HUES6 (cell line): ENCODE measurements around the gene CLEC4C.
"Not testable (repeated sequence)": the region's sequence is repeated elsewhere in the genome, so short reads cannot be mapped to it uniquely, and the experiment has no call there.

Source experiments
- H3K27ac ChIP-seq: 2 replicates; pipeline ENCODE4 v1.7.0; 2013; ENCODE audit warnings: low read depth, mild to moderate bottlenecking, low read length, inconsistent platforms
- H3K27me3 ChIP-seq: 2 replicates; pipeline ENCODE4 v1.6.1; 2013; ENCODE audit warnings: low read length; ENCODE audit not compliant: control insufficient read depth, insufficient read depth
- H3K36me3 ChIP-seq: 2 replicates; pipeline ENCODE4 v1.6.1; 2013; ENCODE audit warnings: low read length; ENCODE audit not compliant: control insufficient read depth, insufficient read depth
- H3K4me1 ChIP-seq: 2 replicates; pipeline ENCODE4 v1.6.1; 2013; ENCODE audit warnings: low read length; ENCODE audit not compliant: control insufficient read depth, insufficient read depth
- H3K4me3 ChIP-seq: 2 replicates; pipeline ENCODE4 v1.5.1; 2013; ENCODE audit warnings: low read depth, low read length
- H3K9ac ChIP-seq: one replicate; pipeline ENCODE4 v1.6.1; 2013; ENCODE audit warnings: mild to moderate bottlenecking, low read length
- H3K9me3 ChIP-seq: 2 replicates; pipeline ENCODE4 v1.6.1; 2013; ENCODE audit warnings: low read depth, low read length; ENCODE audit not compliant: control insufficient read depth, insufficient read depth

The CLEC4C gene

GRCh38 chr12:7756993-7757392 is 9.8 kb upstream of the CLEC4C start:
- Histone ChIP-seq H3K9ac (no peak overlapping the region), H3K4me3 (no peak overlapping the region), H3K27ac (no peak overlapping the region; the same call in 1 of the 2 replicates), H3K9me3 (no peaks in the 10 kb centered on the region), H3K36me3 (no peaks in the 10 kb centered on the region), H3K4me1 (peaks cover 19% of the 10 kb centered on the region), H3K27me3 (no peaks in the 10 kb centered on the region)

GRCh38 chr12:7755668-7756067 is 8.5 kb upstream of the CLEC4C start:
- peaks cover 19% of the 10 kb centered on the region for H3K4me1 ChIP-seq
- H3K36me3 ChIP-seq, H3K4me3 ChIP-seq, H3K9ac ChIP-seq, H3K27ac ChIP-seq, H3K27me3 ChIP-seq, H3K9me3 ChIP-seq: not testable (repeated sequence)

- H3K9ac ChIP-seq = not testable (repeated sequence)
Observed at GRCh38 chr12:7751941-7752922, 5.1 kb upstream of the CLEC4C start.

GRCh38 chr12:7751394-7751793 is 4.2 kb upstream of the CLEC4C start:
- no peak overlapping the region for H3K9ac ChIP-seq
- H3K4me1 ChIP-seq = no peaks in the 10 kb centered on the region
- no peak overlapping the region for H3K27ac ChIP-seq
- no peaks in the 10 kb centered on the region for H3K27me3 ChIP-seq
- H3K9me3 ChIP-seq = no peaks in the 10 kb centered on the region
- H3K36me3 ChIP-seq = no peaks in the 10 kb centered on the region
- peak overlapping the region; percentile 9; the same call in 1 of the 2 replicates for H3K4me3 ChIP-seq

More at GRCh38 chr12:7751941-7752922, 5.1 kb upstream of the CLEC4C start:
- H3K9me3 ChIP-seq, H3K36me3 ChIP-seq, H3K4me3 ChIP-seq, H3K27me3 ChIP-seq, H3K4me1 ChIP-seq, H3K27ac ChIP-seq: not testable (repeated sequence)

GRCh38 chr12:7750350-7750749 is 3.2 kb upstream of the CLEC4C start:
- Histone ChIP-seq H3K4me3 (no peak overlapping the region), H3K27me3 (no peaks in the 10 kb centered on the region), H3K36me3 (no peaks in the 10 kb centered on the region), H3K9me3 (peaks cover 2% of the 10 kb centered on the region; the same call in 1 of the 2 replicates), H3K27ac (no peak overlapping the region), H3K9ac (no peak overlapping the region), H3K4me1 (no peaks in the 10 kb centered on the region)

GRCh38 chr12:7749442-7749841 is 2.3 kb upstream of the CLEC4C start:
- Histone ChIP-seq H3K27me3 (no peaks in the 10 kb centered on the region), H3K27ac (no peak overlapping the region)

GRCh38 chr12:7748852-7749251 is 1.7 kb upstream of the CLEC4C start:
- Histone ChIP-seq H3K4me1 (no peaks in the 10 kb centered on the region), H3K9ac (no peak overlapping the region), H3K9me3 (peaks cover 3% of the 10 kb centered on the region; the same call in 1 of the 2 replicates), H3K27ac (no peak overlapping the region), H3K4me3 (no peak overlapping the region), H3K27me3 (no peaks in the 10 kb centered on the region), H3K36me3 (no peaks in the 10 kb centered on the region)

More at GRCh38 chr12:7749442-7749841, 2.3 kb upstream of the CLEC4C start:
- Histone ChIP-seq H3K4me1 (no peaks in the 10 kb centered on the region), H3K4me3 (no peak overlapping the region), H3K36me3 (no peaks in the 10 kb centered on the region), H3K9ac (no peak overlapping the region), H3K9me3 (peaks cover 2% of the 10 kb centered on the region; the same call in 1 of the 2 replicates)

- Histone ChIP-seq H3K27ac (no peak overlapping the region), H3K9me3 (0 out of 2 replicates have a peak, but pooled peaks cover under 1% of the 10 kb centered on the region), H3K4me1 (peaks cover 11% of the 10 kb centered on the region), H3K4me3 (no peak overlapping the region), H3K27me3 (no peaks in the 10 kb centered on the region), H3K36me3 (no peaks in the 10 kb centered on the region), H3K9ac (no peak overlapping the region)
Observed at GRCh38 chr12:7732993-7733392, 14.2 kb downstream of the CLEC4C start.

- Histone ChIP-seq H3K27me3 (no peaks in the 10 kb centered on the region), H3K9me3 (peaks cover 4% of the 10 kb centered on the region; the same call in 1 of the 2 replicates), H3K4me1 (peaks cover 11% of the 10 kb centered on the region), H3K9ac (no peak overlapping the region), H3K4me3 (no peak overlapping the region), H3K36me3 (no peaks in the 10 kb centered on the region), H3K27ac (no peak overlapping the region)
Observed at GRCh38 chr12:7731486-7731885, 15.7 kb downstream of the CLEC4C start.

- H3K27ac ChIP-seq, H3K36me3 ChIP-seq, H3K9ac ChIP-seq, H3K4me3 ChIP-seq, H3K9me3 ChIP-seq, H3K27me3 ChIP-seq: not testable (repeated sequence)
- peaks cover 11% of the 10 kb centered on the region for H3K4me1 ChIP-seq
Observed at GRCh38 chr12:7730984-7731383, 16.2 kb downstream of the CLEC4C start.

- Histone ChIP-seq H3K27me3 (no peaks in the 10 kb centered on the region), H3K36me3 (no peaks in the 10 kb centered on the region), H3K27ac (no peak overlapping the region), H3K9ac (no peak overlapping the region), H3K4me3 (no peak overlapping the region), H3K4me1 (peaks cover 11% of the 10 kb centered on the region), H3K9me3 (peaks cover 14% of the 10 kb centered on the region)
Observed at GRCh38 chr12:7729746-7730145, 17.4 kb downstream of the CLEC4C start.
